Thymus (tissue), 11 donors: ENCODE measurements around the gene SORBS2. TPM values are rescaled to one million over a fixed set of nuclear protein-coding genes. Genes with fewer than 3 reads are reported as not detected.

Experiments used
- DNase-seq, 9 donors: peaks; one replicate each; pipeline ENCODE4 v3.0.0-alpha.2; 2013; ENCODE audit warnings: low spot score in 9 of 9, low read depth in 6 of 9, missing footprints in 1 of 9
- H3K27ac ChIP-seq, 2 donors: one replicate each; pipeline ENCODE4 v1.5.1; 2013; ENCODE audit warnings: control low read depth in 1 of 2, low read depth in 1 of 2, low read length in 1 of 2, mild to moderate bottlenecking in 1 of 2, moderate library complexity in 1 of 2
- H3K27me3 ChIP-seq, 2 donors: one replicate each; pipeline ENCODE4 v1.5.1; 2013; ENCODE audit warnings: low read length in 1 of 2; ENCODE audit not compliant: control insufficient read depth in 2 of 2, insufficient read depth in 1 of 2
- H3K36me3 ChIP-seq, 2 donors: one replicate each; pipeline ENCODE4 v1.5.1; 2013; ENCODE audit warnings: low read length in 1 of 2, mild to moderate bottlenecking in 1 of 2, moderate library complexity in 1 of 2; ENCODE audit not compliant: control insufficient read depth in 2 of 2, insufficient read depth in 2 of 2
- H3K4me1 ChIP-seq, 2 donors: one replicate each; pipeline ENCODE4 v1.5.1; 2013; ENCODE audit warnings: low read length in 2 of 2; ENCODE audit not compliant: control insufficient read depth in 2 of 2, insufficient read depth in 2 of 2
- H3K4me3 ChIP-seq, 2 donors: one replicate each; pipeline ENCODE4 v1.5.1; 2013; ENCODE audit warnings: low read length in 2 of 2, control low read depth in 1 of 2, mild to moderate bottlenecking in 1 of 2
- H3K9me3 ChIP-seq, 2 donors: one replicate each; pipeline ENCODE4 v1.5.1; 2013; ENCODE audit warnings: low read length in 1 of 2, mild to moderate bottlenecking in 1 of 2; ENCODE audit not compliant: control insufficient read depth in 2 of 2, insufficient read depth in 1 of 2
- WGBS: extraction: QIAGEN DNeasy Blood & Tissue Kit; methylation state at CpG from one replicate; pipeline ENCODE4 v1.1.7; 2013; 5-methylcytosine and 5-hydroxymethylcytosine counted together
- polyA plus RNA-seq: library from polyadenylated mRNA; stranded (reverse); fragments of 200-250 nt; gene quantifications from one replicate; pipeline ENCODE4 v1.2.3, GENCODE V29; 2013
- total RNA-seq: library from RNA; stranded (reverse); fragments of 120-200 nt; gene quantifications from one replicate; pipeline ENCODE4 v1.2.4, GENCODE V29; 2013
- donor health status: healthy.

The SORBS2 gene
- total and polyA plus RNA-seq, 2 donors = 13.8 to 78.6 TPM

GRCh38 chr4:185846505-185847150 is 34.6 kb upstream of the SORBS2 start:
- 96% methylated on average over 5 of the region's 5 CpGs for WGBS
- Histone ChIP-seq H3K4me1 (no peaks in the 10 kb centered on the region), H3K27ac (no peak overlapping the region), H3K4me3 (no peak overlapping the region), H3K36me3 (no peaks in the 10 kb centered on the region), H3K27me3 (no peaks in the 10 kb centered on the region), H3K9me3 (no peaks in the 10 kb centered on the region)
- no peak for DNase-seq

GRCh38 chr4:185845966-185846365 is 34.0 kb upstream of the SORBS2 start:
- Histone ChIP-seq H3K9me3 (no peaks in the 10 kb centered on the region), H3K4me3 (no peak overlapping the region), H3K27ac (no peak overlapping the region), H3K4me1 (no peaks in the 10 kb centered on the region), H3K27me3 (no peaks in the 10 kb centered on the region), H3K36me3 (no peaks in the 10 kb centered on the region)
- DNase-seq = no peak
- 85% methylated on average over 3 of the region's 3 CpGs for WGBS

- H3K27ac ChIP-seq = no peak overlapping the region
- no peaks in the 10 kb centered on the region for H3K27me3 ChIP-seq
- no peaks in the 10 kb centered on the region for H3K36me3 ChIP-seq
- DNase-seq = no peak
- no peaks in the 10 kb centered on the region for H3K4me1 ChIP-seq
- no peaks in the 10 kb centered on the region for H3K9me3 ChIP-seq
- WGBS = 96% methylated on average over 2 of the region's 2 CpGs
- no peak overlapping the region for H3K4me3 ChIP-seq
These were observed 29.5 kb upstream of the SORBS2 start for GRCh38 chr4:185841451-185841850.

GRCh38 chr4:185840953-185841352 is 29.0 kb upstream of the SORBS2 start:
- H3K27ac ChIP-seq = no peak overlapping the region
- no peaks in the 10 kb centered on the region for H3K9me3 ChIP-seq
- H3K4me3 ChIP-seq = no peak overlapping the region
- WGBS = 92% methylated on average over 6 of the region's 6 CpGs
- DNase-seq = no peak
- no peaks in the 10 kb centered on the region for H3K4me1 ChIP-seq
- no peaks in the 10 kb centered on the region for H3K36me3 ChIP-seq
- H3K27me3 ChIP-seq = no peaks in the 10 kb centered on the region

- 93% methylated on average over 2 of the region's 2 CpGs for WGBS
- DNase-seq = no peak
- Histone ChIP-seq H3K27ac (no peak overlapping the region), H3K27me3 (no peaks in the 10 kb centered on the region), H3K4me1 (no peaks in the 10 kb centered on the region), H3K36me3 (no peaks in the 10 kb centered on the region), H3K9me3 (no peaks in the 10 kb centered on the region), H3K4me3 (no peak overlapping the region)
These were observed 28.2 kb upstream of the SORBS2 start for GRCh38 chr4:185840201-185840600.

- no peak overlapping the region for H3K27ac ChIP-seq
- whole genome bisulfite sequencing = 94% methylated on average over 6 of the region's 6 CpGs
- H3K36me3 ChIP-seq = no peaks in the 10 kb centered on the region
- H3K27me3 ChIP-seq = no peaks in the 10 kb centered on the region
- no peaks in the 10 kb centered on the region for H3K9me3 ChIP-seq
- no peak overlapping the region for H3K4me3 ChIP-seq
- DNase-seq = no peak
- H3K4me1 ChIP-seq = no peaks in the 10 kb centered on the region
These were observed 27.8 kb upstream of the SORBS2 start for GRCh38 chr4:185839770-185840169.

GRCh38 chr4:185839194-185839712 is 27.3 kb upstream of the SORBS2 start:
- Histone ChIP-seq H3K27me3 (no peaks in the 10 kb centered on the region), H3K36me3 (no peaks in the 10 kb centered on the region), H3K4me3 (no peak overlapping the region), H3K4me1 (no peaks in the 10 kb centered on the region), H3K27ac (no peak overlapping the region), H3K9me3 (no peaks in the 10 kb centered on the region)
- DNase-seq = no peak
- WGBS = 93% methylated on average over 9 of the region's 9 CpGs

- no peaks in the 10 kb centered on the region for H3K9me3 ChIP-seq
- DNase-seq = no peak
- H3K27ac ChIP-seq = no peak overlapping the region
- H3K27me3 ChIP-seq = no peaks in the 10 kb centered on the region
- no peaks in the 10 kb centered on the region for H3K4me1 ChIP-seq
- H3K4me3 ChIP-seq = no peak overlapping the region
- no peaks in the 10 kb centered on the region for H3K36me3 ChIP-seq
- 92% methylated on average over 11 of the region's 11 CpGs for WGBS
These were observed 26.7 kb upstream of the SORBS2 start for GRCh38 chr4:185838514-185839193.

GRCh38 chr4:185838104-185838452 is 26.1 kb upstream of the SORBS2 start:
- H3K9me3 ChIP-seq = no peaks in the 10 kb centered on the region
- no peaks in the 10 kb centered on the region for H3K36me3 ChIP-seq
- no peak for DNase-seq
- no peaks in the 10 kb centered on the region for H3K4me1 ChIP-seq
- 95% methylated on average over 8 of the region's 8 CpGs for WGBS
- H3K4me3 ChIP-seq = no peak overlapping the region
- no peak overlapping the region for H3K27ac ChIP-seq
- no peaks in the 10 kb centered on the region for H3K27me3 ChIP-seq
